Sigmoid colon (tissue), 4 donors: ENCODE data around the gene EGLN3.
A peak's percentile ranks its signal among the peaks of the same experiment; 100 is the strongest.

Experiments used
- CTCF ChIP-seq, 4 experiments: fragments of 450-650 bp in 3 of 4; fragments of 200-600 bp in 1 of 4; IDR thresholded peaks; one replicate each; pipeline ENCODE4 v1.5.1; 2016 to 2019; ENCODE audit warnings: antibody characterized with exemption in 4 of 4, mild to moderate bottlenecking in 3 of 4, moderate library complexity in 2 of 4
- EP300 ChIP-seq, 4 donors: sonication (generic); formaldehyde crosslinking; IDR thresholded peaks; one replicate each; pipeline ENCODE4 v1.6.1; 2017; ENCODE audit warnings: antibody characterized with exemption in 4 of 4
- POLR2A ChIP-seq, 2 donors: fragments of 450-650 bp; IDR thresholded peaks; one replicate each; pipeline ENCODE4 v1.6.1; 2016; ENCODE audit warnings: antibody characterized with exemption in 2 of 2, mild to moderate bottlenecking in 2 of 2, moderate library complexity in 2 of 2

GRCh38 chr14:33914676-33915516 lies 36.0 kb downstream of the EGLN3 start:
- TF ChIP-seq CTCF (IDR thresholded peaks at IDR 0.05) (peak in 1 of 4 experiments; percentile 13), POLR2A (IDR thresholded peaks at IDR 0.05) (no peak), EP300 (IDR thresholded peaks at IDR 0.05) (no peak)
